ENCODE measurements around the gene PCDHGA1. TPM values are rescaled to one million over a fixed set of nuclear protein-coding genes. Genes with fewer than 3 reads are reported as not detected.

Gene PCDHGA1
- total and polyA plus RNA-seq, 2 of the 4 experiments (the other 2 are of a cell fraction), result 0.90 to 0.92 TPM

DNA sequence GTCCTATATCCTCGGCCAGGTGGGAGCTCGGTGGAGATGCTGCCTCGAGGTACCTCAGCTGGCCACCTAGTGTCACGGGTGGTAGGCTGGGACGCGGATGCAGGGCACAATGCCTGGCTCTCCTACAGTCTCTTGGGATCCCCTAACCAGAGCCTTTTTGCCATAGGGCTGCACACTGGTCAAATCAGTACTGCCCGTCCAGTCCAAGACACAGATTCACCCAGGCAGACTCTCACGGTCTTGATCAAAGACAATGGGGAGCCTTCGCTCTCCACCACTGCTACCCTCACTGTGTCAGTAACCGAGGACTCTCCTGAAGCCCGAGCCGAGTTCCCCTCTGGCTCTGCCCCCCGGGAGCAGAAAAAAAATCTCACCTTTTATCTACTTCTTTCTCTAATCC, 147.5 kb downstream of the PCDHGA1 start:
- in situ Hi-C loops (cut with MboI; ENCODE audit: low sequenced_read_pairs), result loop anchor here (5.0 kb wide), 1 partner anchor 44 kb away; no protein-coding TSS in a partner anchor
- Histone ChIP-seq H2BK5ac (ENCODE audit: low read depth, low read length, poor library complexity, severe bottlenecking) (no peak overlapping the region), H3K9me1 (ENCODE audit: insufficient read depth, low read length) (peaks cover 6% of the 10 kb centered on the region; the same call in 1 of the 2 replicates), H3K56ac (ENCODE audit: extremely low read depth, insufficient read depth, low read length) (no peak overlapping the region), H2AK5ac (ENCODE audit: low read depth, low read length) (0 out of 2 replicates have a peak overlapping the region, but pooled peaks have one; percentile 15), H3K4me2 (ENCODE audit: low read depth, low read length) (peak overlapping the region; percentile 64), H2AK9ac (replicated peaks; ENCODE audit: low read depth, low read length, poor library complexity) (peak overlapping the region; percentile 53), H2BK15ac (ENCODE audit: low read depth, low read length) (no peak overlapping the region), H4K5ac (ENCODE audit: low read depth, low read length) (no peak overlapping the region), H3K4me1 (ENCODE audit: control insufficient read depth, insufficient read depth, low read length) (peaks cover 17% of the 10 kb centered on the region), H3K79me1 (ENCODE audit: low read depth in 1 of 2, low read length in 2 of 2) (peaks cover 23 to 48% of the 10 kb centered on the region in 2 experiments), H3K18ac (ENCODE audit: low read depth, low read length) (no peak overlapping the region), H3K4me3 (ENCODE audit: insufficient read depth, low read depth, low read length) (peak overlapping the region; percentile 54; the same call in 1 of the 2 replicates), H4K8ac (ENCODE audit: low read depth in 2 of 2, low read length in 2 of 2) (no peak overlapping the region), H3K9me3 (ENCODE audit: control insufficient read depth, insufficient read depth, low read length) (no peaks in the 10 kb centered on the region), H3K14ac (replicated peaks; ENCODE audit: low read depth, low read length) (peak overlapping the region; percentile 60), H3K27ac (ENCODE audit: insufficient read depth, low read length) (no peak overlapping the region), H2BK120ac (ENCODE audit: low read depth, low read length) (0 out of 2 replicates have a peak overlapping the region, but pooled peaks have one; percentile 8), H4K91ac (ENCODE audit: insufficient read depth, low read depth, low read length) (no peak overlapping the region), H2AFZ (replicated peaks; ENCODE audit: low read length, poor library complexity) (no peak overlapping the region), H3K27me3 (ENCODE audit: control insufficient read depth, insufficient read depth, low read length) (no peaks in the 10 kb centered on the region), H3K4ac (ENCODE audit: low read depth, low read length) (0 out of 2 replicates have a peak overlapping the region, but pooled peaks have one; percentile 10), H3K23ac (ENCODE audit: low read depth, low read length) (peak overlapping the region; percentile 86; the same call in 1 of the 2 replicates), H2BK20ac (ENCODE audit: low read depth, low read length) (no peak overlapping the region), H4K20me1 (ENCODE audit: insufficient read depth, low read length) (peaks cover 35% of the 10 kb centered on the region), H3K36me3 (ENCODE audit: control insufficient read depth, insufficient read depth, low read length) (no peaks in the 10 kb centered on the region), H3K9ac (ENCODE audit: low read depth, low read length) (no peak overlapping the region; the same call in 1 of the 2 replicates)
- ATAC-seq (ENCODE audit: low read depth), result no peak
- TF ChIP-seq SMC3 (IDR thresholded peaks at IDR 0.05; ENCODE audit: low read depth, low read length) (no peak), RAD21 (IDR thresholded peaks at IDR 0.05; ENCODE audit: low read length) (no peak), FOS (IDR thresholded peaks at IDR 0.05; ENCODE audit: low read depth, low read length) (no peak), BHLHE40 (IDR thresholded peaks at IDR 0.05; ENCODE audit: low read depth, low read length) (no peak), POLR2A (IDR thresholded peaks at IDR 0.05; ENCODE audit: low read depth, low read length) (no peak), MAZ (IDR thresholded peaks at IDR 0.05; ENCODE audit: borderline replicate concordance, low read depth, low read length) (no peak), RCOR1 (IDR thresholded peaks at IDR 0.05; ENCODE audit: insufficient replicate concordance, low read length) (no peak), MXI1 (IDR thresholded peaks at IDR 0.05; ENCODE audit: borderline replicate concordance, low read depth, low read length) (no peak), ELK1 (IDR thresholded peaks at IDR 0.05; ENCODE audit: borderline replicate concordance, low read depth, low read length) (no peak)
- TF ChIP-seq, protein P1, sequence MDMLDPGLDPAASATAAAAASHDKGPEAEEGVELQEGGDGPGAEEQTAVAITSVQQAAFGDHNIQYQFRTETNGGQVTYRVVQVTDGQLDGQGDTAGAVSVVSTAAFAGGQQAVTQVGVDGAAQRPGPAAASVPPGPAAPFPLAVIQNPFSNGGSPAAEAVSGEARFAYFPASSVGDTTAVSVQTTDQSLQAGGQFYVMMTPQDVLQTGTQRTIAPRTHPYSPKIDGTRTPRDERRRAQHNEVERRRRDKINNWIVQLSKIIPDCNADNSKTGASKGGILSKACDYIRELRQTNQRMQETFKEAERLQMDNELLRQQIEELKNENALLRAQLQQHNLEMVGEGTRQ (IDR thresholded peaks at IDR 0.05; ENCODE audit: low read depth, low read length), result no peak
- CTCF ChIA-PET, result interaction anchor here (1.1 to 3.1 kb wide), 5 partner anchors 34 to 80 kb away, joined by 3 to 19 read pairs (median 6); partner anchors contain the start of gene PCDHGA10
- intact Hi-C loops (cut with micrococcal nuclease), result loop anchor here (5.0 kb wide), 2 partner anchors 46 to 61 kb away; partner anchors contain the start of genes PCDHGA12 and PCDHGB7
- 34% methylated on average over 3 of the region's 13 CpGs; no CpG with 5 or more reads in 1 of the 2 experiments for WGBS, 2 experiments (ENCODE audit: extremely low coverage in 2 of 2, insufficient read length in 1 of 2)
- dilution Hi-C loops (cut with HindIII; ENCODE audit: low sequenced_read_pairs, unreplicated experiment), result no loop called here
- no TSS peak for BruUV-seq (replicated peaks)
- DNase-seq, result no peak
- POLR2A ChIA-PET (ENCODE audit: unreplicated experiment), result no interaction called here
